ENCODE data around the gene ANAPC7.

GRCh38 chr12:110382683-110383082 lies 20.8 kb downstream of the ANAPC7 start:
- TF ChIP-seq CTCF (IDR thresholded peaks at IDR 0.05) (no peak), POLR2A (IDR thresholded peaks at IDR 0.05) (no peak)
